Thoracic aorta (tissue), 2 donors: ENCODE measurements around the gene SLC7A4. TPM values are rescaled to one million over a fixed set of nuclear protein-coding genes. Genes with fewer than 3 reads are reported as not detected.

Experiments used
- ATAC-seq: fragments of 150-250 bp; one replicate; pipeline ENCODE4 v1.8.0; 2017; ENCODE audit warnings: low read depth; ENCODE audit not compliant: insufficient number of reproducible peaks, low FRiP score
- DNase-seq: peaks from one replicate; pipeline ENCODE4 v3.0.0-alpha.2; 2020; ENCODE audit warnings: low spot score
- H3K27ac ChIP-seq, 2 donors: fragments of 200-600 bp; sonication (generic); 1 replicate in 1 of 2; 2 replicates in 1 of 2; pipeline ENCODE4 v1.5.1; 2016; ENCODE audit warnings: mild to moderate bottlenecking in 2 of 2, moderate library complexity in 2 of 2
- H3K27me3 ChIP-seq: fragments of 200-600 bp; sonication (generic); replicated peaks from 2 replicates; pipeline ENCODE4 v1.6.0; 2016; ENCODE audit warnings: mild to moderate bottlenecking; ENCODE audit not compliant: insufficient read depth
- H3K36me3 ChIP-seq: fragments of 200-600 bp; sonication (generic); one replicate; pipeline ENCODE4 v1.5.1; 2016
- H3K4me1 ChIP-seq, 2 donors: fragments of 200-600 bp; sonication (generic); 1 replicate in 1 of 2; 2 replicates in 1 of 2; pipeline versions ENCODE4 v1.5.1 to v1.6.0; 2016; ENCODE audit warnings: low read depth in 2 of 2, mild to moderate bottlenecking in 1 of 2; ENCODE audit not compliant: control insufficient read depth in 1 of 2
- H3K4me3 ChIP-seq: fragments of 200-600 bp; sonication (generic); 2 replicates; pipeline ENCODE4 v1.5.1; 2016; ENCODE audit warnings: mild to moderate bottlenecking
- H3K9me3 ChIP-seq: fragments of 200-600 bp; sonication (generic); 2 replicates; pipeline ENCODE4 v1.5.1; 2016
- total RNA-seq, 2 donors: library from RNA; depleted of rRNA; stranded (reverse); fragments of >200 nt; gene quantifications; one replicate each; pipeline versions ENCODE4 v1.1.0 to v1.2.3, GENCODE V29; 2016
- TF ChIP-seq, protein P1 (sequence below): fragments of 200-600 bp; sonication (generic); IDR thresholded peaks from one replicate; pipeline ENCODE4 v1.5.1; 2019; ENCODE audit warnings: antibody characterized with exemption

SLC7A4 gene
- total RNA-seq, 2 donors from 2014 or later, result 1.2 TPM; not detected in 1

GRCh38 chr22:21077884-21078508, 45.6 kb upstream of the SLC7A4 start:
- no peaks in the 10 kb centered on the region for H3K27me3 ChIP-seq
- DNase-seq (no peak), ATAC-seq (no peak)
- no peak overlapping the region for H3K27ac ChIP-seq
- no peaks in the 10 kb centered on the region for H3K9me3 ChIP-seq
- no peak overlapping the region for H3K4me3 ChIP-seq
- TF ChIP-seq, protein P1, sequence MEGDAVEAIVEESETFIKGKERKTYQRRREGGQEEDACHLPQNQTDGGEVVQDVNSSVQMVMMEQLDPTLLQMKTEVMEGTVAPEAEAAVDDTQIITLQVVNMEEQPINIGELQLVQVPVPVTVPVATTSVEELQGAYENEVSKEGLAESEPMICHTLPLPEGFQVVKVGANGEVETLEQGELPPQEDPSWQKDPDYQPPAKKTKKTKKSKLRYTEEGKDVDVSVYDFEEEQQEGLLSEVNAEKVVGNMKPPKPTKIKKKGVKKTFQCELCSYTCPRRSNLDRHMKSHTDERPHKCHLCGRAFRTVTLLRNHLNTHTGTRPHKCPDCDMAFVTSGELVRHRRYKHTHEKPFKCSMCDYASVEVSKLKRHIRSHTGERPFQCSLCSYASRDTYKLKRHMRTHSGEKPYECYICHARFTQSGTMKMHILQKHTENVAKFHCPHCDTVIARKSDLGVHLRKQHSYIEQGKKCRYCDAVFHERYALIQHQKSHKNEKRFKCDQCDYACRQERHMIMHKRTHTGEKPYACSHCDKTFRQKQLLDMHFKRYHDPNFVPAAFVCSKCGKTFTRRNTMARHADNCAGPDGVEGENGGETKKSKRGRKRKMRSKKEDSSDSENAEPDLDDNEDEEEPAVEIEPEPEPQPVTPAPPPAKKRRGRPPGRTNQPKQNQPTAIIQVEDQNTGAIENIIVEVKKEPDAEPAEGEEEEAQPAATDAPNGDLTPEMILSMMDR, result no peak
- no peaks in the 10 kb centered on the region for H3K36me3 ChIP-seq
- H3K4me1 ChIP-seq, result no peaks in the 10 kb centered on the region

DNA sequence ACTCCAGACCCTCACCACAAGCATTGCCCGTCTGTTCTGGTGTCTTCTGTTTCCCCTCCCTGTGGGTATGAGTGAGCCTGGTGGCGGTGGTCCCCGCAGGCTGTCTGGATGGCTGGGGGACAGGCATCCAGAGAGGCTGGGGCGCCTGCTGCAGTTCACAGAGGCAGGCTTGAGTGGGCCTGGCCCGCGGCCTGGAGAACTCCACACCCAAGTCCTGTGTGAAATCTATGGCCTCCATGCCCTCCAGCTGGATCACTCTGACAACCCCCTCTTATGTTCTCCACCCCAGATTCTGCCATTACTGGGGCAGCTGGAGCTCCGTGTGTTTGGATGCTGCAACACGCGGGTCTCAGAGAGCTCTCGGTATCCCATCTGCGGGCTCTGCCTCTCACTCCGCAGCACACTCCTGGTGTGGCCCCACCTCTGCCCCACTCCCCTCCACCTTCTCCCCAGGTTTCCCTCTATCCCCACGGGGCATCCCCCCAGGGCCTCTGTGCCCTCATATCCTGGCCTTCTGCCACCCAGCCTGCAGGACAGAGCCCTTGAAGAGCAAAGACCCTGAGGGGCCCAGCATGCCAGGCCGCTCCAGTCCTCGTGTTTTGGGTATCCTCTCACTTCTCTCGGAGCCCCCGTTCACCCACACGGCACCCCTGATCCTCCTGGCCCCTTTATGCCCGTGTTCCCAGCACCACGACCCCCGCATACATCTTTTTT, 44.7 kb upstream of the SLC7A4 start:
- no peaks in the 10 kb centered on the region for H3K9me3 ChIP-seq
- no peak overlapping the region for H3K27ac ChIP-seq
- H3K4me3 ChIP-seq, result no peak overlapping the region
- DNase-seq (no peak), ATAC-seq (no peak)
- TF ChIP-seq, protein P1, result no peak
- no peaks in the 10 kb centered on the region for H3K4me1 ChIP-seq
- H3K36me3 ChIP-seq, result no peaks in the 10 kb centered on the region
- no peaks in the 10 kb centered on the region for H3K27me3 ChIP-seq

GRCh38 chr22:21075516-21076138, 43.3 kb upstream of the SLC7A4 start:
- ATAC-seq (no peak), DNase-seq (no peak)
- H3K36me3 ChIP-seq, result no peaks in the 10 kb centered on the region
- TF ChIP-seq, protein P1, result no peak
- no peaks in the 10 kb centered on the region for H3K27me3 ChIP-seq
- no peaks in the 10 kb centered on the region for H3K9me3 ChIP-seq
- H3K27ac ChIP-seq, result no peak overlapping the region
- H3K4me3 ChIP-seq, result no peak overlapping the region
- no peaks in the 10 kb centered on the region for H3K4me1 ChIP-seq

- TF ChIP-seq, protein P1, result no peak
These were observed 41.8 kb upstream of the SLC7A4 start for GRCh38 chr22:21074102-21074715.

GRCh38 chr22:21073482-21073881, 41.1 kb upstream of the SLC7A4 start:
- Histone ChIP-seq H3K27me3 (no peaks in the 10 kb centered on the region), H3K36me3 (no peaks in the 10 kb centered on the region), H3K4me1 (no peaks in the 10 kb centered on the region), H3K4me3 (no peak overlapping the region), H3K27ac (no peak overlapping the region), H3K9me3 (no peaks in the 10 kb centered on the region)
- ATAC-seq (no peak), DNase-seq (no peak)
- TF ChIP-seq, protein P1, result no peak

More at GRCh38 chr22:21074102-21074715, 41.8 kb upstream of the SLC7A4 start:
- no peaks in the 10 kb centered on the region for H3K9me3 ChIP-seq
- no peak overlapping the region for H3K27ac ChIP-seq
- no peaks in the 10 kb centered on the region for H3K36me3 ChIP-seq
- H3K27me3 ChIP-seq, result no peaks in the 10 kb centered on the region
- H3K4me3 ChIP-seq, result no peak overlapping the region
- no peaks in the 10 kb centered on the region for H3K4me1 ChIP-seq
- DNase-seq (no peak), ATAC-seq (no peak)
